PC-9 (cell line): ENCODE measurements around the gene LIAS.

Experiments
- EZH2 ChIP-seq: fragments of 200-600 bp; sonication (generic); IDR thresholded peaks from 2 replicates; pipeline ENCODE4 v1.8.0; 2017; ENCODE audit warnings: antibody characterized with exemption, low read depth
- TF ChIP-seq, protein P1 (sequence below): fragments of 200-600 bp; sonication (generic); conservative IDR thresholded peaks from 2 replicates; pipeline ENCODE4 v1.6.1; 2017; ENCODE audit warnings: mixed run types, antibody characterized with exemption, mild to moderate bottlenecking, moderate library complexity

- TF ChIP-seq, protein P1, sequence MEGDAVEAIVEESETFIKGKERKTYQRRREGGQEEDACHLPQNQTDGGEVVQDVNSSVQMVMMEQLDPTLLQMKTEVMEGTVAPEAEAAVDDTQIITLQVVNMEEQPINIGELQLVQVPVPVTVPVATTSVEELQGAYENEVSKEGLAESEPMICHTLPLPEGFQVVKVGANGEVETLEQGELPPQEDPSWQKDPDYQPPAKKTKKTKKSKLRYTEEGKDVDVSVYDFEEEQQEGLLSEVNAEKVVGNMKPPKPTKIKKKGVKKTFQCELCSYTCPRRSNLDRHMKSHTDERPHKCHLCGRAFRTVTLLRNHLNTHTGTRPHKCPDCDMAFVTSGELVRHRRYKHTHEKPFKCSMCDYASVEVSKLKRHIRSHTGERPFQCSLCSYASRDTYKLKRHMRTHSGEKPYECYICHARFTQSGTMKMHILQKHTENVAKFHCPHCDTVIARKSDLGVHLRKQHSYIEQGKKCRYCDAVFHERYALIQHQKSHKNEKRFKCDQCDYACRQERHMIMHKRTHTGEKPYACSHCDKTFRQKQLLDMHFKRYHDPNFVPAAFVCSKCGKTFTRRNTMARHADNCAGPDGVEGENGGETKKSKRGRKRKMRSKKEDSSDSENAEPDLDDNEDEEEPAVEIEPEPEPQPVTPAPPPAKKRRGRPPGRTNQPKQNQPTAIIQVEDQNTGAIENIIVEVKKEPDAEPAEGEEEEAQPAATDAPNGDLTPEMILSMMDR: no peak
- TF ChIP-seq EZH2: no peak
These were observed 62.5 kb downstream of the LIAS start for GRCh38 chr4:39521253-39521919.
